Measurements from ENCODE around the gene TREML4. TPM values are rescaled to one million over a fixed set of nuclear protein-coding genes. Genes with fewer than 3 reads are reported as not detected.

The TREML4 gene
- total RNA-seq, 1 donor from 2014 or later = not detected

DNA sequence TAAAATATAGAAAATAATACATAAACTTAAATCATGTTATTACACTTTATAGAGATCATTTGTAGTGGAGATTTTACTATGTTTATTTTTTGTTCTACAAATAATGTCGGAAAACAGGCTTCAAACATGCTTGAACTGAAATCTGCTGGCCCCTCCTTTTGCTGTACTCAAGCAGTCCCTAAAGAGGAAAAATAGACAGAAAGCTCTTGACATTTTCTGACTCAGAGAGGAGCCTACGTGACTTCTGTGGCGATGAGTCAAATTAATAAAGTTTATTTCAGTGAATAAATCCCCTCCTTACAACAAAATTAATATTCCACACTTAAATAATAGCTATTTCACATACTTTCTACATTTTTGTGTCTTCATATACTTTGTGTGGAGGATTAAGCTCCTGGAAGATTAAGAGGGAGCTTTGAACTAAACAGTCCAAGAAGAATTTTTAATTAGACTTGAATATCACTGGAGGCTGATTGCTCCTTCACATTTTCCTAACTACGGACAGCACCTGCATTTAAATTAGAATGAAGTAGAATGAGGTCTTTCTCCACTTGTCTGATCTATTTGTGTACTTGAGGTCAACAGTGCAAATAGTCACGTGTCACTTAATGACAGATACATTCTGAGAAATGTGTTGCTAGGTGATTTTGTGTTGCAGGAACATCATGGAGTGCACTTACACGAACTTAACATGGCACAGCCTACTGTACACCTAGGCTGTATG lies 60.0 kb downstream of the TREML4 start:
- peak; percentile 56 for ATAC-seq

Other genes starting within 250 kb of the TREML4 start
- gene UNC5CL, start 189.1 kb upstream of the TREML4 start, total RNA-seq = 0.56 TPM
- gene TSPO2, start 185.9 kb upstream of the TREML4 start, total RNA-seq = not detected
- not detected for gene APOBEC2, start 175.1 kb upstream of the TREML4 start, total RNA-seq
- gene OARD1, start 156.0 kb upstream of the TREML4 start, total RNA-seq = 17.4 TPM
- gene NFYA, start 155.4 kb upstream of the TREML4 start, total RNA-seq = 9.6 TPM
- gene TREML1, start 74.0 kb upstream of the TREML4 start, total RNA-seq = 0.16 TPM
- gene TREM2, start 65.2 kb upstream of the TREML4 start, total RNA-seq = 1.7 TPM
- 0.04 TPM for gene TREML2, start 27.2 kb upstream of the TREML4 start, total RNA-seq
- gene TREM1, start 58.3 kb downstream of the TREML4 start, total RNA-seq = 0.20 TPM
- not detected for gene NCR2, start 107.3 kb downstream of the TREML4 start, total RNA-seq

Measured in esophagus mucosa (tissue), 1 donor.